HCT116 (cell line): Measurements from ENCODE around the gene TIMM29. TPM values are rescaled to one million over a fixed set of nuclear protein-coding genes. Genes with fewer than 3 reads are reported as not detected.

Experiments
- ATAC-seq: fragments of 200-7000 bp; cut with Tn5 transposase; 2 replicates; pipeline ENCODE4 v1.9.1; 2020; ENCODE audit warnings: mild to moderate bottlenecking, moderate library complexity
- BruUV-seq: library from RNA; stranded (reverse); fragments of 400-500 nt; replicated peaks from 2 replicates; lab custom pipeline; 2021; lab: Mats Ljungman, UMichigan
- CTCF ChIA-PET: fragments of 300-600 bp; sonication (Branson Sonifier 250); formaldehyde crosslinking; loops from one replicate; lab custom pipeline; 2021; ENCODE audit warnings: antibody characterized with exemption; lab: Charles Lee
- POLR2A ChIA-PET: fragments of 300-600, 350-600 bp; sonication (Branson Sonifier 250); formaldehyde crosslinking; loops from one replicate; lab custom pipeline; 2021; ENCODE audit warnings: antibody characterized with exemption; lab: Charles Lee
- RAD21 ChIA-PET, 2 experiments: fragments of 300-600 bp; sonication (Branson Sonifier 250); formaldehyde crosslinking; loops; one replicate each; lab custom pipeline; 2023; ENCODE audit warnings: low total read pairs in 2 of 2; ENCODE audit not compliant: uncharacterized antibody in 2 of 2, unreplicated experiment in 2 of 2, low non-redundant PET in 1 of 2; lab: Charles Lee
- DNase-seq: peaks from one replicate; pipeline ENCODE4 v3.0.0-alpha.2; 2010; ENCODE audit warnings: low read depth, low spot score
- H2AFZ ChIP-seq: fragments of 200-600 bp; shearing (Covaris generic), sonication (generic); 2 replicates; pipeline ENCODE4 v1.6.1; 2017; ENCODE audit warnings: low read depth, mixed run types, mixed read lengths, antibody characterized with exemption, low read length; ENCODE audit not compliant: poor library complexity, severe bottlenecking
- H3K27ac ChIP-seq: 2 replicates; pipeline ENCODE4 v1.5.1; 2012; ENCODE audit warnings: low read depth, low read length
- H3K27me3 ChIP-seq: fragments of 200-600 bp; sonication (generic); 2 replicates; pipeline ENCODE4 v1.6.1; 2016; ENCODE audit warnings: mixed run types, low read length, mixed read lengths; ENCODE audit not compliant: insufficient read depth
- H3K36me3 ChIP-seq, 2 experiments: fragments of 200-500 bp in 1 of 2; fragments of 200-600 bp in 1 of 2; sonication (Bioruptor generic) in 1 of 2; sonication (generic) in 1 of 2; 2 replicates each; pipeline versions ENCODE4 v1.5.1 to v1.6.1; 2014 to 2016; ENCODE audit warnings: low read length in 2 of 2, inconsistent platforms in 1 of 2, mixed read lengths in 1 of 2, mixed run types in 1 of 2; ENCODE audit not compliant: insufficient read depth in 2 of 2, control insufficient read depth in 1 of 2
- H3K4me1 ChIP-seq, 2 experiments: fragments of 200-600 bp in 1 of 2; sonication (generic) in 1 of 2; 2 replicates each; pipeline versions ENCODE4 v1.5.1 to v1.6.1; 2012 to 2017; ENCODE audit warnings: low read length in 2 of 2, inconsistent platforms in 1 of 2, mild to moderate bottlenecking in 1 of 2, mixed read lengths in 1 of 2, mixed run types in 1 of 2, moderate library complexity in 1 of 2; ENCODE audit not compliant: insufficient read depth in 2 of 2, control insufficient read depth in 1 of 2
- H3K4me2 ChIP-seq: fragments of 200-600 bp; sonication (generic); 2 replicates; pipeline ENCODE4 v1.6.1; 2017; ENCODE audit warnings: mixed run types, low read length, mixed read lengths
- H3K4me3 ChIP-seq, 2 experiments: fragments of 200-600 bp in 1 of 2; sonication (generic) in 1 of 2; replicated peaks in 1 of 2; 2 replicates each; pipeline ENCODE4 v1.5.1; 2011 to 2016; ENCODE audit warnings: low read length in 2 of 2, control low read depth in 1 of 2, low read depth in 1 of 2, mild to moderate bottlenecking in 1 of 2, mixed read lengths in 1 of 2, mixed run types in 1 of 2
- H3K79me2 ChIP-seq: fragments of 200-600 bp; sonication (generic); 2 replicates; pipeline ENCODE4 v1.6.1; 2017; ENCODE audit warnings: mild to moderate bottlenecking, mixed run types, low read length, moderate library complexity, mixed read lengths; ENCODE audit not compliant: insufficient read depth
- H3K9ac ChIP-seq: fragments of 200-600 bp; sonication (generic); 2 replicates; pipeline ENCODE4 v1.6.1; 2016; ENCODE audit warnings: low read length, mixed read lengths
- H3K9me2 ChIP-seq: fragments of 200-600 bp; sonication (generic), shearing (Covaris generic); 2 replicates; pipeline ENCODE4 v1.6.1; 2017; ENCODE audit warnings: mixed run types, mild to moderate bottlenecking, moderate library complexity; ENCODE audit not compliant: insufficient read depth
- H3K9me3 ChIP-seq, 2 experiments: fragments of 200-500 bp in 1 of 2; fragments of 200-600 bp in 1 of 2; sonication (Bioruptor generic) in 1 of 2; sonication (generic) in 1 of 2; 2 replicates each; pipeline ENCODE4 v1.6.1; 2014 to 2017; ENCODE audit warnings: low read length in 2 of 2, mixed read lengths in 2 of 2, inconsistent platforms in 1 of 2, low read depth in 1 of 2, mild to moderate bottlenecking in 1 of 2, mixed run types in 1 of 2, moderate library complexity in 1 of 2; ENCODE audit not compliant: control insufficient read depth in 1 of 2, insufficient read depth in 1 of 2
- H4K20me1 ChIP-seq: fragments of 200-600 bp; sonication (generic), shearing (Covaris generic); 2 replicates; pipeline ENCODE4 v1.6.1; 2017; ENCODE audit warnings: mixed run types, mild to moderate bottlenecking, moderate library complexity; ENCODE audit not compliant: insufficient read depth
- CEBPB ChIP-seq: IDR thresholded peaks from 2 replicates; pipeline ENCODE4 v1.6.1; 2012; ENCODE audit warnings: low read depth
- CTCF ChIP-seq, 3 experiments: fragments of 200-600 bp in 1 of 3; sonication (generic) in 1 of 3; IDR thresholded peaks in 2 of 3; conservative IDR thresholded peaks in 1 of 3; 2 replicates each; pipeline ENCODE4 v1.5.1; 2012 to 2017; ENCODE audit warnings: low read depth in 2 of 3, low read length in 2 of 3, antibody characterized with exemption in 1 of 3, borderline replicate concordance in 1 of 3, control low read depth in 1 of 3, mild to moderate bottlenecking in 1 of 3, mixed read lengths in 1 of 3, mixed run types in 1 of 3, moderate library complexity in 1 of 3; ENCODE audit not compliant: insufficient read depth in 1 of 3
- ELF1 ChIP-seq: IDR thresholded peaks from 2 replicates; pipeline ENCODE4 v1.6.1; 2012; ENCODE audit warnings: low read depth, borderline replicate concordance
- RAD21 ChIP-seq: IDR thresholded peaks from 2 replicates; pipeline ENCODE4 v1.6.1; 2012; ENCODE audit warnings: low read depth, mild to moderate bottlenecking
- REST ChIP-seq: IDR thresholded peaks from 2 replicates; pipeline ENCODE4 v1.6.1; 2012; ENCODE audit warnings: low read depth
- SIN3A ChIP-seq: IDR thresholded peaks from 2 replicates; pipeline ENCODE4 v1.6.1; 2012; ENCODE audit warnings: low read depth
- TCF7L2 ChIP-seq: IDR thresholded peaks from 2 replicates; pipeline ENCODE4 v1.7.0; 2011; ENCODE audit warnings: borderline replicate concordance, inconsistent platforms; ENCODE audit not compliant: insufficient read depth, insufficient read length; ENCODE audit errors: extremely low read depth
- ZBTB33 ChIP-seq: IDR thresholded peaks from 2 replicates; pipeline ENCODE4 v1.6.1; 2011; ENCODE audit warnings: mild to moderate bottlenecking, low read length, moderate library complexity; ENCODE audit not compliant: insufficient replicate concordance; ENCODE audit errors: extremely low read depth
- ZNF274 ChIP-seq: fragments of 200-500 bp; sonication (Bioruptor generic); IDR thresholded peaks from 2 replicates; pipeline ENCODE4 v1.6.1; 2014; ENCODE audit warnings: mild to moderate bottlenecking, low read depth, low read length, inconsistent platforms
- intact Hi-C: fragments of 100-400 bp; cut with micrococcal nuclease; formaldehyde crosslinking; loops from 2 replicates; pipeline ENCODE4 v1.10.0; 2022
- total RNA-seq: library from RNA; stranded (reverse); gene quantifications from one replicate; pipeline ENCODE4 v1.2.1, GENCODE V29; 2021; ENCODE audit not compliant: unreplicated experiment

Gene TIMM29
- total RNA-seq, 1 experiment from 2014 or later = 20.3 TPM

GRCh38 chr19:10921199-10921909 lies 7.3 kb upstream of the TIMM29 start:
- ChIA-PET CTCF (no interaction called here), POLR2A (no interaction called here), RAD21 (no interaction called here)
- H3K4me2 ChIP-seq = no peak overlapping the region
- TF ChIP-seq REST (no peak), ZBTB33 (no peak), ELF1 (no peak), TCF7L2 (no peak), SIN3A (no peak), RAD21 (no peak), ZNF274 (no peak), CEBPB (no peak), CTCF (IDR thresholded peaks at IDR 0.05 in 2 of 3, conservative IDR thresholded peaks at IDR 0.05 in 1 of 3; ENCODE audit: borderline replicate concordance in 1 of 3, insufficient read depth in 1 of 3, low read depth in 2 of 3, low read length in 2 of 3) (no peak)
- H3K27me3 ChIP-seq = no peaks in the 10 kb centered on the region
- no TSS peak for BruUV-seq
- H3K4me1 ChIP-seq = no peaks in the 10 kb centered on the region
- DNase-seq = no peak
- ATAC-seq = no peak
- no peak overlapping the region for H2AFZ ChIP-seq
- peaks cover 15 to 26% of the 10 kb centered on the region in 2 experiments for H3K36me3 ChIP-seq
- no peak overlapping the region for H3K27ac ChIP-seq
- H4K20me1 ChIP-seq = no peaks in the 10 kb centered on the region
- no peak overlapping the region for H3K4me3 ChIP-seq
- H3K9me3 ChIP-seq = no peaks in the 10 kb centered on the region
- no peaks in the 10 kb centered on the region for H3K9me2 ChIP-seq
- intact Hi-C loops = no loop called here
- H3K79me2 ChIP-seq = no peaks in the 10 kb centered on the region
- no peak overlapping the region for H3K9ac ChIP-seq
